Astrocyte of the hippocampus (primary cell): Measurements from ENCODE around the gene CHST8.
"Not testable (repeated sequence)": the region's sequence is repeated elsewhere in the genome, so short reads cannot be mapped to it uniquely, and the experiment has no call there.

Source experiments
- DNase-seq: peaks from one replicate; pipeline ENCODE4 v3.0.0; 2011; ENCODE audit warnings: low read depth, low spot score

The CHST8 gene

GRCh38 chr19:33618363-33618762, 3.4 kb upstream of the CHST8 start:
- DNase-seq = not testable (repeated sequence)

GRCh38 chr19:33618884-33619283, 2.9 kb upstream of the CHST8 start:
- no peak for DNase-seq

GRCh38 chr19:33620611-33621010, 1.1 kb upstream of the CHST8 start:
- DNase-seq = no peak

GRCh38 chr19:33621065-33621785, 528 bp upstream of the CHST8 start:
- no peak for DNase-seq

GRCh38 chr19:33622505-33622808, 704 bp downstream of the CHST8 start:
- DNase-seq = peak; percentile 39

GRCh38 chr19:33622809-33623511, 1.2 kb downstream of the CHST8 start:
- DNase-seq = peak; percentile 18

- no peak for DNase-seq
Observed at GRCh38 chr19:33624586-33624985, 2.8 kb downstream of the CHST8 start.

GRCh38 chr19:33627526-33627925, 5.8 kb downstream of the CHST8 start:
- no peak for DNase-seq

- DNase-seq = no peak
Observed at GRCh38 chr19:33627962-33628839, 6.4 kb downstream of the CHST8 start.

- DNase-seq = no peak
Observed at GRCh38 chr19:33628921-33629825, 7.4 kb downstream of the CHST8 start.

GRCh38 chr19:33629826-33630375, 8.1 kb downstream of the CHST8 start:
- no peak for DNase-seq

GRCh38 chr19:33630880-33631608, 9.3 kb downstream of the CHST8 start:
- no peak for DNase-seq

- DNase-seq = no peak
Observed at GRCh38 chr19:33631609-33631973, 9.8 kb downstream of the CHST8 start.

GRCh38 chr19:33634361-33635091, 12.8 kb downstream of the CHST8 start:
- no peak for DNase-seq

- DNase-seq = no peak
Observed at GRCh38 chr19:33638167-33639034, 16.6 kb downstream of the CHST8 start.

- DNase-seq = no peak
Observed at GRCh38 chr19:33639035-33639681, 17.4 kb downstream of the CHST8 start.

GRCh38 chr19:33640773-33641172, 19.0 kb downstream of the CHST8 start:
- no peak for DNase-seq

GRCh38 chr19:33641261-33641660, 19.5 kb downstream of the CHST8 start:
- no peak for DNase-seq
